Astrocyte (in vitro differentiated cells and primary cell): ENCODE results near the gene FOXK2.

Experiments
- CTCF ChIP-seq: IDR thresholded peaks from 2 replicates; pipeline ENCODE4 v1.5.1; 2011; ENCODE audit warnings: low read depth, mild to moderate bottlenecking, inconsistent platforms, low read length, moderate library complexity; ENCODE audit not compliant: insufficient read depth
- EZH2 ChIP-seq: IDR thresholded peaks from 2 replicates; pipeline ENCODE4 v1.6.1; 2012; ENCODE audit warnings: mild to moderate bottlenecking, low read length, inconsistent platforms; ENCODE audit not compliant: insufficient read depth

- TF ChIP-seq CTCF = no peak
- no peak for TF ChIP-seq EZH2
These were observed 94.0 kb downstream of the FOXK2 start for GRCh38 chr17:82613283-82614094.
